Activated T-helper 17 cell treated with anti-CD3 and anti-CD28 coated beads, Interleukin-2, amount 50 U/mL, for 72 hours (primary cell): ENCODE measurements around the gene DDI2. TPM values are rescaled to one million over a fixed set of nuclear protein-coding genes. Genes with fewer than 3 reads are reported as not detected.
"Not testable (repeated sequence)": the region's sequence is repeated elsewhere in the genome, so short reads cannot be mapped to it uniquely, and the experiment has no call there.

Source experiments
- ATAC-seq: fragments of 150-1000 bp; cut with Tn5 transposase; replicated peaks from 2 replicates; pipeline ENCODE4 v1.10.0; 2021; ENCODE audit warnings: mild to moderate bottlenecking, moderate library complexity
- H3K27ac Mint-ChIP-seq: one replicate; pipeline ENCODE4 v1.8.0; 2022; ENCODE audit warnings: mixed read lengths
- H3K27me3 Mint-ChIP-seq: one replicate; pipeline ENCODE4 v1.8.0; 2022; ENCODE audit warnings: mixed read lengths
- H3K36me3 Mint-ChIP-seq: one replicate; pipeline ENCODE4 v1.8.0; 2022; ENCODE audit warnings: low read depth, mild to moderate bottlenecking, mixed read lengths
- H3K4me1 Mint-ChIP-seq: one replicate; pipeline ENCODE4 v1.8.0; 2022; ENCODE audit warnings: mixed read lengths
- H3K4me3 Mint-ChIP-seq: one replicate; pipeline ENCODE4 v1.8.0; 2022; ENCODE audit warnings: mild to moderate bottlenecking, mixed read lengths
- H3K9me3 Mint-ChIP-seq: one replicate; pipeline ENCODE4 v1.8.0; 2022; ENCODE audit warnings: mixed read lengths
- total RNA-seq, 2 donors: library from RNA; stranded (reverse); gene quantifications; one replicate each; pipeline ENCODE4 v1.2.3, GENCODE V29; 2022

Gene DDI2
- total RNA-seq, 2 donors from 2014 or later = 28.3 to 39.3 TPM

GRCh38 chr1:15639931-15640330, 22.7 kb downstream of the DDI2 start:
- H3K4me3 Mint-ChIP-seq = no peak overlapping the region
- H3K27me3 Mint-ChIP-seq = no peaks in the 10 kb centered on the region
- H3K27ac Mint-ChIP-seq = peak overlapping the region; percentile 26
- H3K36me3 Mint-ChIP-seq = peaks cover 99% of the 10 kb centered on the region
- H3K9me3 Mint-ChIP-seq = no peaks in the 10 kb centered on the region
- H3K4me1 Mint-ChIP-seq = peaks cover under 1% of the 10 kb centered on the region
- ATAC-seq = no peak

GRCh38 chr1:15640667-15641066, 23.4 kb downstream of the DDI2 start:
- Mint-ChIP-seq H3K4me1 (peaks cover 6% of the 10 kb centered on the region), H3K27me3 (no peaks in the 10 kb centered on the region), H3K4me3 (no peak overlapping the region), H3K36me3 (peaks cover 99% of the 10 kb centered on the region), H3K9me3 (no peaks in the 10 kb centered on the region), H3K27ac (peak overlapping the region; percentile 26)
- ATAC-seq = no peak

GRCh38 chr1:15649937-15650336, 32.7 kb downstream of the DDI2 start:
- Mint-ChIP-seq H3K4me3 (no peak overlapping the region), H3K9me3 (no peaks in the 10 kb centered on the region), H3K27me3 (no peaks in the 10 kb centered on the region), H3K27ac (no peak overlapping the region), H3K36me3 (peaks cover 97% of the 10 kb centered on the region), H3K4me1 (peaks cover 10% of the 10 kb centered on the region)
- ATAC-seq = no peak

GRCh38 chr1:15650433-15650832, 33.2 kb downstream of the DDI2 start:
- H3K27ac Mint-ChIP-seq = no peak overlapping the region
- H3K4me1 Mint-ChIP-seq = peaks cover 5% of the 10 kb centered on the region
- peaks cover 97% of the 10 kb centered on the region for H3K36me3 Mint-ChIP-seq

GRCh38 chr1:15652130-15652529, 34.9 kb downstream of the DDI2 start:
- not testable (repeated sequence) for H3K9me3 Mint-ChIP-seq

More at GRCh38 chr1:15650433-15650832, 33.2 kb downstream of the DDI2 start:
- no peak overlapping the region for H3K4me3 Mint-ChIP-seq
- no peaks in the 10 kb centered on the region for H3K9me3 Mint-ChIP-seq
- ATAC-seq = no peak
- no peaks in the 10 kb centered on the region for H3K27me3 Mint-ChIP-seq

GRCh38 chr1:15654091-15654690, 36.9 kb downstream of the DDI2 start:
- H3K9me3 Mint-ChIP-seq = no peaks in the 10 kb centered on the region
- ATAC-seq = no peak
- peaks cover 92% of the 10 kb centered on the region for H3K36me3 Mint-ChIP-seq
- H3K4me1 Mint-ChIP-seq = no peaks in the 10 kb centered on the region
- no peak overlapping the region for H3K27ac Mint-ChIP-seq
- H3K27me3 Mint-ChIP-seq = no peaks in the 10 kb centered on the region
- H3K4me3 Mint-ChIP-seq = no peak overlapping the region

More at GRCh38 chr1:15652130-15652529, 34.9 kb downstream of the DDI2 start:
- ATAC-seq, H3K27me3 Mint-ChIP-seq, H3K4me1 Mint-ChIP-seq, H3K27ac Mint-ChIP-seq, H3K4me3 Mint-ChIP-seq: not testable (repeated sequence)
- H3K36me3 Mint-ChIP-seq = peaks cover 97% of the 10 kb centered on the region

GRCh38 chr1:15656464-15656863, 39.2 kb downstream of the DDI2 start:
- H3K4me3 Mint-ChIP-seq = no peak overlapping the region
- H3K9me3 Mint-ChIP-seq = no peaks in the 10 kb centered on the region
- no peak for ATAC-seq
- peaks cover 92% of the 10 kb centered on the region for H3K36me3 Mint-ChIP-seq
- no peaks in the 10 kb centered on the region for H3K4me1 Mint-ChIP-seq
- no peaks in the 10 kb centered on the region for H3K27me3 Mint-ChIP-seq
- H3K27ac Mint-ChIP-seq = no peak overlapping the region

- Mint-ChIP-seq H3K9me3 (no peaks in the 10 kb centered on the region), H3K27me3 (no peaks in the 10 kb centered on the region), H3K4me1 (no peaks in the 10 kb centered on the region), H3K27ac (peak overlapping the region; percentile 48), H3K4me3 (no peak overlapping the region), H3K36me3 (peaks cover 92% of the 10 kb centered on the region)
- no peak for ATAC-seq
These were observed 39.8 kb downstream of the DDI2 start for GRCh38 chr1:15657021-15657420.

GRCh38 chr1:15660151-15660550, 42.9 kb downstream of the DDI2 start:
- H3K4me3 Mint-ChIP-seq = no peak overlapping the region
- H3K27me3 Mint-ChIP-seq = no peaks in the 10 kb centered on the region
- H3K9me3 Mint-ChIP-seq = no peaks in the 10 kb centered on the region
- no peaks in the 10 kb centered on the region for H3K4me1 Mint-ChIP-seq
- ATAC-seq = no peak
- H3K27ac Mint-ChIP-seq = no peak overlapping the region
- H3K36me3 Mint-ChIP-seq = peaks cover 73% of the 10 kb centered on the region

- Mint-ChIP-seq H3K4me1 (no peaks in the 10 kb centered on the region), H3K36me3 (peaks cover 50% of the 10 kb centered on the region), H3K27me3 (no peaks in the 10 kb centered on the region), H3K9me3 (no peaks in the 10 kb centered on the region), H3K27ac (no peak overlapping the region), H3K4me3 (no peak overlapping the region)
- no peak for ATAC-seq
These were observed 45.2 kb downstream of the DDI2 start for GRCh38 chr1:15662477-15662876.

GRCh38 chr1:15663925-15664324, 46.7 kb downstream of the DDI2 start:
- Mint-ChIP-seq H3K27ac (no peak overlapping the region), H3K27me3 (no peaks in the 10 kb centered on the region), H3K4me3 (no peak overlapping the region), H3K9me3 (no peaks in the 10 kb centered on the region), H3K4me1 (no peaks in the 10 kb centered on the region), H3K36me3 (peaks cover 41% of the 10 kb centered on the region)
- no peak for ATAC-seq

- no peaks in the 10 kb centered on the region for H3K9me3 Mint-ChIP-seq
- no peaks in the 10 kb centered on the region for H3K4me1 Mint-ChIP-seq
- no peak overlapping the region for H3K4me3 Mint-ChIP-seq
- peaks cover 7% of the 10 kb centered on the region for H3K36me3 Mint-ChIP-seq
- no peaks in the 10 kb centered on the region for H3K27me3 Mint-ChIP-seq
- H3K27ac Mint-ChIP-seq = no peak overlapping the region
- no peak for ATAC-seq
These were observed 50.1 kb downstream of the DDI2 start for GRCh38 chr1:15667362-15667761.

GRCh38 chr1:15668089-15668754, 51.0 kb downstream of the DDI2 start:
- Mint-ChIP-seq H3K27ac (no peak overlapping the region), H3K4me3 (no peak overlapping the region), H3K27me3 (no peaks in the 10 kb centered on the region), H3K4me1 (no peaks in the 10 kb centered on the region), H3K36me3 (no peaks in the 10 kb centered on the region), H3K9me3 (no peaks in the 10 kb centered on the region)
- ATAC-seq = no peak

- Mint-ChIP-seq H3K36me3 (no peaks in the 10 kb centered on the region), H3K4me3 (no peak overlapping the region), H3K9me3 (no peaks in the 10 kb centered on the region), H3K4me1 (no peaks in the 10 kb centered on the region), H3K27me3 (no peaks in the 10 kb centered on the region), H3K27ac (no peak overlapping the region)
- no peak for ATAC-seq
These were observed 51.8 kb downstream of the DDI2 start for GRCh38 chr1:15669074-15669473.

GRCh38 chr1:15669864-15670263, 52.6 kb downstream of the DDI2 start:
- Mint-ChIP-seq H3K9me3 (no peaks in the 10 kb centered on the region), H3K27ac (no peak overlapping the region), H3K4me3 (no peak overlapping the region), H3K27me3 (no peaks in the 10 kb centered on the region), H3K36me3 (no peaks in the 10 kb centered on the region), H3K4me1 (no peaks in the 10 kb centered on the region)
- no peak for ATAC-seq
